NCI-H524 (cell line): Measurements from ENCODE around the gene CABP1.
A peak's percentile ranks its signal among the peaks of the same experiment; 100 is the strongest.

Source experiments
- DNase-seq, 2 experiments: peaks; one replicate each; lab custom pipeline; 2025; lab: John Stamatoyannopoulos, UW

Gene CABP1

DNA sequence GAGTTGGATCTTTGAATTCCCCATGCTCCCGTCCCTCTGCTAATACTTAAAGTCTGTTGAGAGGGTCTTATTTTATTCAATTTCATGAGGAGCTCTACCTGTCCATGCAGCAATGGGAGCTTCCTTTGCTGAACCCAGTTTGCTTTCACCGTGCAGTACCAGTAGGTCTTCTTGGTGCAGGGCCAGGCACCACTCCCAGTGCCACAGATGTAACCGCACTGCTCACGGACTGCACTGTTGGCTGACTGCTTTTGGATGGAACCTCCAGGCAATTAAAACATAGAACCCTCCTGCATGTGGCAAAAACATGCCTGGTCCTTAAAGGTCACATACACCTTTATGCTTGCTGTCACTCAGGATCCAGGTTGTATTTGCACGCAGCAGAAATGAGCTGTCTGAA lies 9.3 kb upstream of the CABP1 start:
- DNase-seq, result no peak

GRCh38 chr12:120640861-120641833 lies 721 bp downstream of the CABP1 start:
- DNase-seq, result peak in 1 of 2 experiments; percentile 9

DNA sequence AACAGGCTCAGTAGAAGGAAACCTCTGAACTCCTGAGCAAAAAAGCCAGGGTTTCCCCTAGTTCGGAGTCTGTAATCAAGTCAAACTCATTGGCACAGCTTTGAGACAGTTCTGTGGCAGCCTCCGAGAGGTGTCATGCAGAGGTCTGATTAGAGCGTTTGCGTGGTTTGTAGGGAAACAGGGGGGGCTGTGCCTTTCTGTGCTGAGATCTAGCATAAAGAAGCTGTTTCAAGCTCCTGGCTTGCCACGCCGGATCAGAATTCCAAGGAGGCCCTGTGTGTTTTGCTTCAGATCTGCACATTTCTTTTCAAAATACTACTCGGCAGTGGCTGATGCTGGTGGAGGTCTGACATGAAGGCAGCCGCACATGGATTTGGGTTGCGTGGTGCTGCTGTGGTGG lies 1.7 kb downstream of the CABP1 start:
- no peak for DNase-seq

DNA sequence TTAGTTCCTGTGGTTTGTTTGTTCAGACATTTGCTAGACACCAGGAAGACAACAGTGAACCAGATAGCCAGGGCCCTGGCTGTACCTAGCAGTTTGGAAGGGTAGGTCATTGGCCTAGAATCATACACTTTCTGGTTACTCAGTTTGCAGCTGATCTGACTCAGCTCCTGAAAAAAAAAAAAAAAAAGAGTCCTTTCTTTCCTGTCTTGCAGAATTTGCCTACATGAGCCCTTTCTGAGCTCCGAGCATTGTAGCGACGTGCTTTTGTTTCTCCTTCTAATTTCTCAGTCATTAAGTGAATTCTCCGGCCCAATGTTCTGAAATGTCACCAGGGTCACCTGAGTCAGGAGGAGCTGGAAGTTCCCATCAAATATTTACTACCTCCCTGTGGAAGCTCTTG lies 2.4 kb downstream of the CABP1 start:
- no peak for DNase-seq

- no peak for DNase-seq
Observed at GRCh38 chr12:120643574-120643973, 3.1 kb downstream of the CABP1 start.

DNA sequence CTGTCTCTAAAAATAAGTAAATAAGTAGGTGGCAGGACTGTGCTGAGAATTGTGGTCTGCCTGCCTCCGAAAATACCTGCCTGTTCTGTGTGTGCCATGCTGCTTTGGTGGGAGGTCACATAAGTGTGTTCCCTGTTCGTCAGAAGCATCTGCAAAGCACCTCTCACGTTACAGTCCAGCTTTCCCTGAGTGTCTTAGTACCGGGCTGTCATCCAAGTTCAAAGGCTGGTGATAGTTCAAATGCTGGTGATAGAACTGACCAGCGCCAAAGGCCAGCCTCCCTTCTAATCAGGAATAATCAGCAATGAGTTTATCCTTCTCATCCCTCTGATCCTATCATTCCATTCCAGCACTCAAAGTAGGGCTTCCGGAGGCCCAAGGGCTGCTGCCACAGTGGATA lies 5.6 kb downstream of the CABP1 start:
- no peak for DNase-seq

DNA sequence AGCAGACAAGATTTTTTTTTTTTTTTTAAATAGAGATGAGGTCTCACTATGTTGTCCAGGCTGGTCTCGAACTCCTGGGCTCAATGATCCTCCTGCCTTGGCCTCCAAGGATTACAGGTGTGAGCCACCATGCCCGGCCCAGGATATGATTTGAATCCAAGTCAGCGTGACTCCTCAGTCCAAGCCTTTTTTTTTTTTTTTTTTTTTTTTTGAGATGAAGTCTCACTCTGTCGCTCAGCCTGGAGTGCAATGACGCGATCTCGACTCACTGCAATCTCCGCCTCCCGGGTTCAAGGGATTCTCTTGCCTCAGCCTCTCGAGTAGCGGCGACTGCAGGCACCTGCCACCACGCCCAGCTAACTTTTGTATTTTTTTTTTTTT lies 6.9 kb downstream of the CABP1 start:
- no peak for DNase-seq

GRCh38 chr12:120649442-120650232 lies 9.2 kb downstream of the CABP1 start:
- peak; percentile 50 to 75 for DNase-seq

GRCh38 chr12:120650233-120650690 lies 9.8 kb downstream of the CABP1 start:
- no peak for DNase-seq

DNA sequence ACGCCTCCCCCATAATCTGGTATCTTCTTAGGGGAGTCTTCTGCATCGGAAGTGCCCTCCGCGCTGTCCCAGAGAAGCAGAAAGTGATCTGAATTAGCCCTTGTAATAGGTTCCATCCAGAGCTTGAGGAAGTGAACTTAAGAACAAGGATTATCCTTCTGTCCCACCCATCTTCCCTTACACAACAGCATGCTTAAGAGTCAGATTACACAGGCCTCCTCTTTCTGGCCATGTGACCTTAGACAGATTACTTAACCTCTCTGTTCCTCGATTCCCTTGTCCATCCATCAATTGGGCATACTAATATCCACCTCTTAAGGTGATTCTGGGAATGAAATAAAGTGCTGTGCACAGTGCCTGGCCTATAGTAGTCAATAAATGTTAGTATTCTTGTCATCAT lies 11.4 kb downstream of the CABP1 start:
- DNase-seq, result peak; percentile 2 to 19

- no peak for DNase-seq
Observed at GRCh38 chr12:120652656-120653435, 12.4 kb downstream of the CABP1 start.

GRCh38 chr12:120653611-120654010 lies 13.2 kb downstream of the CABP1 start:
- DNase-seq, result no peak

DNA sequence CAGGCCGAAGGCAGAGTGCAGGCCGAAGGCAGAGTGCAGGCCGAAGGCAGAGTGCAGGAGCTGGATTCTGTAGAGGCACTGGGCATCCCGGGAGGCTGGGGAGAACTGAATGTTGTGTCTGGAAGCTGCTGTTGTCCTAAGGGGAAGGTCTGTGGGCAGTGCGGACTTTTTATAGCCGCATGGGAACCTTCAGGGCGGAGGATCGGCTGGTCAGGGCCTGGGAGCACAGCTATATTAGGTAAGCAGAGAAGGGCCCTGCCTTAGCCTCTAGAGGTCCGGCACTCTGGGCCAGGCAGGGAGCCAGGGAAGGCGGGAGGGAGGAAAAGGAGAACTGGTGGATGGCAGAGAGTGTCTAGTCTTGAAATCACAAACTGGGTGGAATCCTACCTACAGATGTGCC lies 14.2 kb downstream of the CABP1 start:
- DNase-seq, result no peak

DNA sequence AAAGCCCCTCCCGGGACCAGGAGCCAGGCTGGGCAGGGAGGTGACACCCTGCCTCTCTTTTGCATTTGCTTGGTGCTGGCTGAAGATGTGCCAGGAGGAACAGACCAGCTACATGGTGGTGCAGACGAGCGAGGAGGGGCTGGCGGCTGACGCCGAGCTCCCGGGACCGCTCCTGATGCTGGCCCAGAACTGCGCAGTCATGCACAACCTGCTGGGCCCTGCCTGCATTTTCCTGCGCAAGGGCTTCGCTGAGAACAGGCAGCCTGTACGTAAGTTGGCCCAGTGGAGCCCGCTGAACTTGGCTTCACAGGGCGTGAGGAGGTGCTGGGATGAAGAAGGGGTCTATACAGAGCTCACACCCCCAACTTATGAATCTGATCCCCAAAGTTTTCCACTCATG lies 15.6 kb downstream of the CABP1 start:
- no peak for DNase-seq

DNA sequence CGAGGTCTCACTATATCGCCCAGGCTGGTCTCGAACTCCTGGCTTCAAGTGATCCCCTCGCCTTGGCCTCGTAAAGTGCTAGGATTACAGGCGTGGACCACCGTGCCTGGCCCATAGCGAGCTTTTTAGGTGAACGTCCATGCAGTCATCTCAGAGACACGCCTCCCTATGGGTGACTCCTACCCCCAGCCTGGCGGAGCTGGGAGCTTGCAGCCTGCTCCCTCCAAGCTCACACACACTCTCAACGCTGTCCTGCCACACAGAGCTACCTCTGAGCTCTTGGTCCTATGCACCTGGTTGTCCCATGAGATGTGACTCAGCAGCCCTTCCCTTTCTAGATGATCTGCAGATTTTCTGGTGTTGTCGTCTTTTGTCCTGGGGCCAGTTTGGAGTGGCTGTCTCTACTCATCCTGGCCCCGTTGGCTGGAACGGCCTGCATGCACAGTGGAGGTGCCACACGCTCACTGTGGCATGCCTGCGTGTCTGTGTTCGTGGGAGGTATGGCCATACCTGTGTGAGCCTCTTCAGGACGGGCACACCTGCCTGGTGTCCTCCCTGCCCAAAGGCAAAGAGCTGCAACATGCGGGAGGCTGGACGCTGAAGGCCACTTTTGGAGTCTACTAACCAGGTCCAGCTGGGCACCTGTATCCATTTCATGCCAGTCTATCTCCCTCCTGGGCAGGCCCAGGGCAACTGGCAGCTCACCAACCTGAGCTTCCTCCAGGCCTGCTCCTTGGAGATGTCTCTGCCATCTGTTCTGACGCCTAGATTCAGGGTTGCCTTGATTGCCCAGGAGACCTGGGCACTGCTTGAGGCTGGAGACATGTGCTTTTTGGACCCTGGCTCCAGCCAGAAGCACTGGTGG lies 18.1 kb downstream of the CABP1 start:
- DNase-seq, result no peak

GRCh38 chr12:120659151-120659525 lies 18.7 kb downstream of the CABP1 start:
- DNase-seq, result no peak

GRCh38 chr12:120661432-120661831 lies 21.0 kb downstream of the CABP1 start:
- no peak for DNase-seq

- no peak for DNase-seq
Observed at GRCh38 chr12:120662879-120663278, 22.5 kb downstream of the CABP1 start.

DNA sequence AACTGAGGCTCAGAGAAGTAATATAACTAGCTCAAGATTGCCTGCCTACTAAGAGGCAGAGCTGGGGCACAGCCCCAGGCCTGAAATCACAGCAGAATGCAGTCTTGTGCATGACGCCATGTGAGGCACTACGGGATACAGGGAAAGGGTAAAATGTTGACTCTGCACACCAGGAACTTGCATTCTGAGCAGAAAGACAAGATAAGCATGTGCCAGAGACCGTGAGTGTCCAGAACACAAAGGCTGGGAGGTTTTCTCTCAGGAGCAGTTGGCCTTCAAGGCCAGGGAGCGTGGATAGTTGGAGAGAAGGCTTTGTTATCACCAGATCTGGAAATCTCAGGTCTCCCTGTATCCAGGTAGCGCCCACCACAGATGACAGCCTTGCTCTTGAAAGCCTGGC lies 23.3 kb downstream of the CABP1 start:
- DNase-seq, result no peak

DNA sequence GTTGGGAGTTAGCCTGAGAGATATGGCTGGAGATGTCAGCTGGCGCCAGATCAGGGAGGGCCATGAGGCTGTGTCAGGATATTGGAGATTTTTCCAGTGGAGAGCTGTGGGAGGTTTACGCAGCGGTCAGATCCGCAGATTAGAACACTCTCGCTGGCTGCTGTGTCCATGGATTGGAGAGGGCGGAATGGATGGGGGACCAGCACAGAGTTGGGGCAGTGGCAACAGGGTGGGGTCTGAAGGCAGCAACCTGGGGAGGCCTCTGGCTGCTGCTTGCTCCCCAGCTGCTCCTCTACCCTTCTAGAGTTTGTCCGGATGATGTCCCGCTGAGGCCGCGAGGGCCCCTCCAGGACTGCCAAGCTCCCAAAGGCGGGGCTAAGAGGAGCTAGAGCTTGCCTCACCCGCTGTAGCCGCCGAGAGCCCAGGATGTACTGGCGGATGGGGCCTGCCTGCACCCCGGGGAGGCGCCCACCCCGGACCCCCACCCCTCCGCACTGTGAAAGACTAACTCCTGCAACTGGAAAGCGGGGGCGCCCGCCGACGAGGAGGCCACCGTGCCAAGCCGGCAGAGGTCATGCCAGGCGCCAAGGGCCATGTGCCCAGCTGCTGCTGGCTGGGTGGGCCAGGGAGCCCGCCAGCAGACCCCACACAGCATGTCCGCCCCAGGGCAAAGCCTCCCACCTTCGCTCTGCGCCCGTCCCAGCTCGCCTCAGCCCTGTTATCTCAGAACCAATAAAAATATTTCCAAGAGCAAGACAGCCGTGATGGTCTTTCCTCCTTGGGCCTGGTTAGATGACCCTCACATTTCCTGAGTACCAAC lies 26.4 kb downstream of the CABP1 start:
- DNase-seq, result no peak
